Osteoblast (primary cell): Measurements from ENCODE around the gene APPBP2. TPM values are rescaled to one million over a fixed set of nuclear protein-coding genes. Genes with fewer than 3 reads are reported as not detected.

ENCODE experiments used
- DNase-seq: peaks from one replicate; pipeline ENCODE4 v3.0.0; 2011; ENCODE audit warnings: low spot score, mixed read lengths; ENCODE audit not compliant: insufficient read length; ENCODE audit errors: missing footprints
- H2AFZ ChIP-seq: 2 replicates; pipeline ENCODE4 v1.6.0; 2011; ENCODE audit warnings: mild to moderate bottlenecking, low read length
- H3K27ac ChIP-seq: 2 replicates; pipeline ENCODE4 v1.5.1; 2011; ENCODE audit warnings: mild to moderate bottlenecking, low read depth, low read length, moderate library complexity
- H3K27me3 ChIP-seq: 2 replicates; pipeline ENCODE4 v1.6.0; 2012; ENCODE audit warnings: mild to moderate bottlenecking, control low read depth, inconsistent platforms, low read length, moderate library complexity; ENCODE audit not compliant: insufficient read depth
- H3K36me3 ChIP-seq: 2 replicates; pipeline ENCODE4 v1.5.1; 2011; ENCODE audit warnings: mild to moderate bottlenecking, low read length, control low read depth, moderate library complexity; ENCODE audit not compliant: insufficient read depth
- H3K4me1 ChIP-seq: 2 replicates; pipeline ENCODE4 v1.5.1; 2011; ENCODE audit warnings: mild to moderate bottlenecking, low read length, control low read depth, moderate library complexity; ENCODE audit not compliant: insufficient read depth
- H3K4me2 ChIP-seq: 2 replicates; pipeline ENCODE4 v1.6.0; 2011; ENCODE audit warnings: mild to moderate bottlenecking, low read length; ENCODE audit not compliant: insufficient read depth
- H3K4me3 ChIP-seq: fragments of 200-600 bp; sonication (generic); 3 replicates; pipeline ENCODE4 v1.5.1; 2012; ENCODE audit warnings: mild to moderate bottlenecking, low read length, inconsistent platforms; ENCODE audit not compliant: insufficient read depth
- H3K79me2 ChIP-seq: 2 replicates; pipeline ENCODE4 v1.6.0; 2012; ENCODE audit warnings: mild to moderate bottlenecking, low read length, control low read depth, inconsistent platforms; ENCODE audit not compliant: insufficient read depth
- H3K9me3 ChIP-seq: 2 replicates; pipeline ENCODE4 v1.5.1; 2011; ENCODE audit warnings: low read depth, low read length, control low read depth
- H4K20me1 ChIP-seq: 2 replicates; pipeline ENCODE4 v1.6.0; 2012; ENCODE audit warnings: mild to moderate bottlenecking, low read length, control low read depth; ENCODE audit not compliant: insufficient read depth
- total RNA-seq: library from RNA; depleted of rRNA; stranded (reverse); fragments of >200 nt; gene quantifications from 2 replicates; pipeline ENCODE4 v1.2.3, GENCODE V29; 2012
- TF ChIP-seq, protein P1 (sequence below): IDR thresholded peaks from 2 replicates; pipeline ENCODE4 v1.5.1; 2011; ENCODE audit warnings: mild to moderate bottlenecking, low read depth, low read length, moderate library complexity; ENCODE audit errors: extremely low read depth

Gene APPBP2
- total RNA-seq, 1 donor, result 49.9 TPM

DNA sequence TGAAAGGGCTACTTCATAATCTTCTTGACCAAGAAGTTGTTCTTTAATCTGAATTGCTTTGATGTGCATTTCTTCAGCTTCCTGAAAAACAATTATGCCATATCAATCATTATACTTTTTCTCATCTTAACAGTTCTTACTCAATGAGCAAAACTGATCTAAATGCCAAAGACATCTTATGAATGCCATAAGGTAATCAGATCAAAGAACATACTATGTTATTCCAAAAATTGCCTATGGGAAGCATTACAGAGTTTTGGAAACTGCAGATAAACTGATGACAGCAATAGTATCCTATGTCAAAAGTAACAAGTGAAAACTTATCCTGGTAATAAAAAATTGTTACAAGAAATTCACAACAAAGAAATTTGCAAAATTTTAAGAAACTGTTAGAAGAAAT is 74.1 kb downstream of the APPBP2 start:
- Histone ChIP-seq H3K27ac (no peak overlapping the region), H4K20me1 (no peaks in the 10 kb centered on the region), H3K4me1 (no peaks in the 10 kb centered on the region), H3K79me2 (no peaks in the 10 kb centered on the region), H3K27me3 (no peaks in the 10 kb centered on the region), H3K4me2 (no peak overlapping the region), H3K4me3 (no peak overlapping the region), H2AFZ (no peak overlapping the region), H3K9me3 (no peaks in the 10 kb centered on the region), H3K36me3 (peaks cover 68% of the 10 kb centered on the region)
- DNase-seq, result peak; percentile 15
- TF ChIP-seq, protein P1, sequence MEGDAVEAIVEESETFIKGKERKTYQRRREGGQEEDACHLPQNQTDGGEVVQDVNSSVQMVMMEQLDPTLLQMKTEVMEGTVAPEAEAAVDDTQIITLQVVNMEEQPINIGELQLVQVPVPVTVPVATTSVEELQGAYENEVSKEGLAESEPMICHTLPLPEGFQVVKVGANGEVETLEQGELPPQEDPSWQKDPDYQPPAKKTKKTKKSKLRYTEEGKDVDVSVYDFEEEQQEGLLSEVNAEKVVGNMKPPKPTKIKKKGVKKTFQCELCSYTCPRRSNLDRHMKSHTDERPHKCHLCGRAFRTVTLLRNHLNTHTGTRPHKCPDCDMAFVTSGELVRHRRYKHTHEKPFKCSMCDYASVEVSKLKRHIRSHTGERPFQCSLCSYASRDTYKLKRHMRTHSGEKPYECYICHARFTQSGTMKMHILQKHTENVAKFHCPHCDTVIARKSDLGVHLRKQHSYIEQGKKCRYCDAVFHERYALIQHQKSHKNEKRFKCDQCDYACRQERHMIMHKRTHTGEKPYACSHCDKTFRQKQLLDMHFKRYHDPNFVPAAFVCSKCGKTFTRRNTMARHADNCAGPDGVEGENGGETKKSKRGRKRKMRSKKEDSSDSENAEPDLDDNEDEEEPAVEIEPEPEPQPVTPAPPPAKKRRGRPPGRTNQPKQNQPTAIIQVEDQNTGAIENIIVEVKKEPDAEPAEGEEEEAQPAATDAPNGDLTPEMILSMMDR, result no peak

DNA sequence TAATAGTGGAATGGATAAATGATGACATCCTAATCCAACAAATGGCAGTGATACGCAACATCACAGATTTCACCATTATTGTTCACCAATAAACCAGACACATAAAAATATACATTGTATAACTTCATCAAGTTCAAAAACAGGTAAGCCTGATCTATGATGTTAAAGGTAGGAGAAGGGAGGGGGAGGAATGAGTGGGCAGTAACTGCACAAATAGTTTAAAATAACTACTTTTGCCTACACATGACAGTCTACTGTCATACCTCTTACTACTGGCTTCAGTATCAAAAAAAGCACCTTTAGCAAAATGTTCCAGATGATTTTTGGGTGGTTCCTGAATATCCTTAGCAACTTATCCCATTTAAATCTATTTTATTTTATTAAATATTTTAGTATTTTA is 75.0 kb downstream of the APPBP2 start:
- H3K4me2 ChIP-seq, result no peak overlapping the region
- no peaks in the 10 kb centered on the region for H3K9me3 ChIP-seq
- DNase-seq, result no peak
- H3K4me1 ChIP-seq, result no peaks in the 10 kb centered on the region
- no peaks in the 10 kb centered on the region for H3K79me2 ChIP-seq
- no peak overlapping the region for H3K4me3 ChIP-seq
- no peaks in the 10 kb centered on the region for H4K20me1 ChIP-seq
- no peak overlapping the region for H3K27ac ChIP-seq
- H3K36me3 ChIP-seq, result peaks cover 69% of the 10 kb centered on the region
- H2AFZ ChIP-seq, result no peak overlapping the region
- TF ChIP-seq, protein P1, result no peak
- H3K27me3 ChIP-seq, result no peaks in the 10 kb centered on the region

DNA sequence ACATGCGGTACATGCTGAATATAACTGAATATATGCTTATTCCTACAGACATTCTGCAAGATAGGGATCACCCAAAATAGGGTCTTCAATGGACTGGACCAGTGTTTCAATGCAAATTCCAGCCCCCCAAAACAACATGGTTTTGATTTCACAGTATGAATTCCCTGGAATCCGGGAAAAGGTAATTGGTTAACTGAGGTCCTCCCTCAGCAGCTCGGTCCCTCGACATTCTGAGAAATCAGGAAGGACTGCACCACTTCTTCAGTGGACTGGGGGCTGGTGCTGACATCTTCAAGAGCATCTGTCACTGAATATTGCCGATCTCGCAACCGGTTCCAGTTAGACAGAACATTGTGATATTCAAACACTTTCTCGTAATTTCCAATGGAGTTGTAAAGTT is 78.7 kb downstream of the APPBP2 start:
- H3K4me1 ChIP-seq, result peaks cover 13% of the 10 kb centered on the region
- no peak overlapping the region for H3K4me3 ChIP-seq
- H3K27me3 ChIP-seq, result no peaks in the 10 kb centered on the region
- TF ChIP-seq, protein P1, result no peak
- no peak overlapping the region for H3K27ac ChIP-seq
- H4K20me1 ChIP-seq, result no peaks in the 10 kb centered on the region
- DNase-seq, result peak; percentile 36
- no peaks in the 10 kb centered on the region for H3K79me2 ChIP-seq
- no peaks in the 10 kb centered on the region for H3K9me3 ChIP-seq
- H2AFZ ChIP-seq, result no peak overlapping the region
- H3K36me3 ChIP-seq, result peaks cover 47% of the 10 kb centered on the region
- no peak overlapping the region for H3K4me2 ChIP-seq

DNA sequence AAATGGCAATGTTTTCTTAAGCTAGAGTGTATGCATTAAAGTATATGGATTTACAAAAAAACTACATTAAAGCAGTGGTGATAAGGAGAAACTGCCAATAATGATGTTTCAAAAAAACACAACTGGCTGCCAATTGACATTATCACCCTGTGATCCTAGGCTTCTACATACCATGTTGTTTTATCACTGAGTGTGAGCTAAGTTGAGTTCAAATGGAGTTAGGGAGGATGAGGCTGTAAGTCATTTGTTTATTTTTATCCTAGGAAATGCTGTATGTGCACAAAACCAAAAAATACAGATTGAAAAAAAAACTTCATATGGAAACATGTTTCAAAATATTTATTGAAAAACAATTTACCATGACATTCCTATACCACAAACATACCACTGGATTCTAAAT is 80.9 kb downstream of the APPBP2 start:
- H4K20me1 ChIP-seq, result peaks cover 3% of the 10 kb centered on the region
- no peaks in the 10 kb centered on the region for H3K27me3 ChIP-seq
- no peak overlapping the region for H3K4me3 ChIP-seq
- H3K79me2 ChIP-seq, result no peaks in the 10 kb centered on the region
- no peak overlapping the region for H3K4me2 ChIP-seq
- no peak overlapping the region for H3K27ac ChIP-seq
- H2AFZ ChIP-seq, result no peak overlapping the region
- peak; percentile 4 for DNase-seq
- H3K9me3 ChIP-seq, result no peaks in the 10 kb centered on the region
- H3K36me3 ChIP-seq, result peaks cover 33% of the 10 kb centered on the region
- peaks cover 19% of the 10 kb centered on the region for H3K4me1 ChIP-seq
- TF ChIP-seq, protein P1, result no peak
